OCI-LY3 (cell line): ENCODE data around the gene PEX11G.

Experiments
- H2AFZ ChIP-seq: fragments of 200-600, 300-600 bp; shearing (Covaris generic); 2 replicates; pipeline ENCODE4 v1.6.0; 2014; ENCODE audit warnings: antibody characterized with exemption, low read depth, low read length
- H3K27ac ChIP-seq: fragments of 200-600, 300-600 bp; sonication (generic); 2 replicates; pipeline ENCODE4 v1.5.1; 2014; ENCODE audit warnings: mild to moderate bottlenecking, low read length, moderate library complexity, mixed read lengths
- H3K27me3 ChIP-seq: fragments of 200-600, 300-600 bp; sonication (generic); 2 replicates; pipeline ENCODE4 v1.6.1; 2014; ENCODE audit warnings: low read depth, low read length, mixed read lengths
- H3K36me3 ChIP-seq: fragments of 200-600, 300-600 bp; sonication (generic); replicated peaks from 2 replicates; pipeline ENCODE3; 2014; ENCODE audit warnings: low read depth, low read length, mixed read lengths
- H3K4me1 ChIP-seq: fragments of 300-600, 200-600 bp; sonication (generic); 2 replicates; pipeline ENCODE4 v1.6.1; 2014; ENCODE audit warnings: low read length, mixed read lengths
- H3K4me2 ChIP-seq: fragments of 200-600, 300-600 bp; sonication (generic); 2 replicates; pipeline ENCODE4 v1.6.1; 2014; ENCODE audit warnings: low read length, mixed read lengths
- H3K4me3 ChIP-seq: fragments of 300-600, 200-600 bp; sonication (generic); 2 replicates; pipeline ENCODE4 v1.5.1; 2014; ENCODE audit warnings: antibody characterized with exemption, mild to moderate bottlenecking, low read length, moderate library complexity
- H3K79me2 ChIP-seq: fragments of 300-600, 200-600 bp; shearing (Covaris generic); 2 replicates; pipeline ENCODE4 v1.6.1; 2014; ENCODE audit warnings: mild to moderate bottlenecking, low read length, mixed read lengths
- H3K9ac ChIP-seq: fragments of 300-600, 200-600 bp; shearing (Covaris generic); 2 replicates; pipeline ENCODE4 v1.6.0; 2014; ENCODE audit warnings: mild to moderate bottlenecking, low read length, moderate library complexity
- H3K9me3 ChIP-seq: fragments of 200-600, 300-600 bp; shearing (Covaris generic); 2 replicates; pipeline ENCODE4 v1.6.1; 2014; ENCODE audit warnings: low read length, mixed read lengths; ENCODE audit not compliant: insufficient read depth
- H4K20me1 ChIP-seq: fragments of 200-600, 300-600 bp; sonication (generic); 2 replicates; pipeline ENCODE4 v1.6.1; 2016; ENCODE audit warnings: low read length, mixed read lengths; ENCODE audit not compliant: insufficient read depth
- EZH2phosphoT487 ChIP-seq: fragments of 200-600 bp; shearing (Covaris generic); IDR thresholded peaks from 2 replicates; pipeline ENCODE4 v1.6.1; 2018; ENCODE audit warnings: antibody characterized with exemption, mixed run types, low read depth
- TF ChIP-seq, protein P1 (sequence below): fragments of 200-600, 300-600 bp; sonication (generic); IDR thresholded peaks from 2 replicates; pipeline ENCODE4 v1.5.1; 2014; ENCODE audit warnings: antibody characterized with exemption, low read length, low read depth

Gene PEX11G

GRCh38 chr19:7459773-7460172, 29.1 kb downstream of the PEX11G start:
- H3K4me1 ChIP-seq, result no peaks in the 10 kb centered on the region
- H4K20me1 ChIP-seq, result no peaks in the 10 kb centered on the region
- TF ChIP-seq EZH2phosphoT487, result no peak
- TF ChIP-seq, protein P1, sequence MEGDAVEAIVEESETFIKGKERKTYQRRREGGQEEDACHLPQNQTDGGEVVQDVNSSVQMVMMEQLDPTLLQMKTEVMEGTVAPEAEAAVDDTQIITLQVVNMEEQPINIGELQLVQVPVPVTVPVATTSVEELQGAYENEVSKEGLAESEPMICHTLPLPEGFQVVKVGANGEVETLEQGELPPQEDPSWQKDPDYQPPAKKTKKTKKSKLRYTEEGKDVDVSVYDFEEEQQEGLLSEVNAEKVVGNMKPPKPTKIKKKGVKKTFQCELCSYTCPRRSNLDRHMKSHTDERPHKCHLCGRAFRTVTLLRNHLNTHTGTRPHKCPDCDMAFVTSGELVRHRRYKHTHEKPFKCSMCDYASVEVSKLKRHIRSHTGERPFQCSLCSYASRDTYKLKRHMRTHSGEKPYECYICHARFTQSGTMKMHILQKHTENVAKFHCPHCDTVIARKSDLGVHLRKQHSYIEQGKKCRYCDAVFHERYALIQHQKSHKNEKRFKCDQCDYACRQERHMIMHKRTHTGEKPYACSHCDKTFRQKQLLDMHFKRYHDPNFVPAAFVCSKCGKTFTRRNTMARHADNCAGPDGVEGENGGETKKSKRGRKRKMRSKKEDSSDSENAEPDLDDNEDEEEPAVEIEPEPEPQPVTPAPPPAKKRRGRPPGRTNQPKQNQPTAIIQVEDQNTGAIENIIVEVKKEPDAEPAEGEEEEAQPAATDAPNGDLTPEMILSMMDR, result no peak
- no peak overlapping the region for H3K27ac ChIP-seq
- H3K9ac ChIP-seq, result no peak overlapping the region
- H3K27me3 ChIP-seq, result no peaks in the 10 kb centered on the region
- no peaks in the 10 kb centered on the region for H3K9me3 ChIP-seq
- peaks cover 36% of the 10 kb centered on the region for H3K36me3 ChIP-seq
- H3K79me2 ChIP-seq, result no peaks in the 10 kb centered on the region
- H3K4me2 ChIP-seq, result no peak overlapping the region
- no peak overlapping the region for H2AFZ ChIP-seq
- H3K4me3 ChIP-seq, result no peak overlapping the region

GRCh38 chr19:7458675-7459074, 30.2 kb downstream of the PEX11G start:
- TF ChIP-seq EZH2phosphoT487, result no peak
- TF ChIP-seq, protein P1, result no peak
- no peaks in the 10 kb centered on the region for H3K9me3 ChIP-seq
- no peaks in the 10 kb centered on the region for H3K79me2 ChIP-seq
- peaks cover 42% of the 10 kb centered on the region for H3K36me3 ChIP-seq
- H3K4me1 ChIP-seq, result no peaks in the 10 kb centered on the region
- H2AFZ ChIP-seq, result no peak overlapping the region
- no peak overlapping the region for H3K9ac ChIP-seq
- H4K20me1 ChIP-seq, result no peaks in the 10 kb centered on the region
- no peak overlapping the region for H3K27ac ChIP-seq
- no peak overlapping the region for H3K4me3 ChIP-seq
- H3K4me2 ChIP-seq, result no peak overlapping the region
- no peaks in the 10 kb centered on the region for H3K27me3 ChIP-seq

DNA sequence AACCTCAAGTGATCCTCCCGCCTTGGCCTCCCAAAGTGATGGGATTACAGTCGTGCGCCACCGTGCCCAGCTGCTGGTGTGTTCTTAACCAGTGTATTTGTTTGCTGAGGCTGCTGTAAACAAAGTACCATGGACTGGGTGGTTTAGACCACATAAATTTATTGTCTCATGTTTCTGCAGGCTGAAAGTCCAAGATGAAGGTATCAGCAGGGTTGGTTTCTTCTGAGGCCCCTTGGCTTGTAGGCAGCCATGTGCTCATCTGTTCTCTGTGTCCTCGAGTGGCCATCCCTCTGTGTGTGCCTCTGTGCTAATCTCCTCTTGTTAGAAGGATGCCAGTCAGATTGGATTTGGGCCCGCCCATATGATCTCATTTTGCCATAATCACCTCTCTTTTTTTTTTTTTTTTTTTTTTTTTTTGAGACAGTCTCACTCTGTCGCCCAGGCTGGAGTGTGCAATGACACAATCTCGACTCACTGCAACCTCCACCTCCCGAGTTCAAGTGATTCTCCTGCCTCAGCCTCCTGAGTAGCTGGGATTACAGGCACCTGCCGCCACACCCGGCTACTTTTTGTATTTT, 31.8 kb downstream of the PEX11G start:
- Histone ChIP-seq H3K9ac (no peak overlapping the region), H4K20me1 (no peaks in the 10 kb centered on the region), H3K79me2 (no peaks in the 10 kb centered on the region), H3K27ac (no peak overlapping the region), H3K27me3 (no peaks in the 10 kb centered on the region), H3K9me3 (no peaks in the 10 kb centered on the region), H2AFZ (no peak overlapping the region), H3K4me1 (no peaks in the 10 kb centered on the region), H3K4me3 (no peak overlapping the region), H3K36me3 (peaks cover 48% of the 10 kb centered on the region), H3K4me2 (no peak overlapping the region)
- TF ChIP-seq EZH2phosphoT487, result no peak
- TF ChIP-seq, protein P1, result no peak

DNA sequence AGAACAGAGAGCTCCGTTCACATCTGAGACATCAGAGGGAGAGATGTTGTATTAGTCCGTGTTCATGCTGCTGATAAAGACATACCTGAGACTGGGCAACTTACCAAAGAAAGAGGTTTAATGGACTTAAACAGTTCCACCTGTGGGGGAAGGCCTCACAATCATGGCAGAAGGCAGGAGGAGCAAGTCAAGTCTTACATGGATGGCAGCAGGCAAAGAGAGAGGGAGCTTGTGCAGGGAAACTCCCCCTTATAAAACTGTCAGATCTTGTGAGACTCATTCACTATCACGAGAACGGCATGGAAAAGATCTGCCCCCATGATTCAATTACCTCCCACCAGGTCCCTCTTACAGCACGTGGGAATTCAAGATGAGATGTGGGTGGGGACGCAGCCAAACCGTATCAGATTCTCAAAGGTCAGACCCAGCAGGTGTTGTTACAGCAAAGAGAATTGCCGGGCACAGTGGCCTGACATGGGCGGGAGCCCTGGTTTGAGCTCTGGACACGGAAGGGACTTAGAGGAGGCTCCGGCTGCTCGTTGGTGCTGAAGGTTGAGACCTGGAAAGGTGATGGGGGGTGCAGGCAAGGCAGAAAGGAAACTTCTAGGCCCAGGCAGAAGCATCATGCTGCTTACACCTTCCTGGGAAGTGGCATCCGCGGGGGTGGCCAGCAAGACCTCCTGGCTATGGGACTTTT, 33.1 kb downstream of the PEX11G start:
- H3K4me1 ChIP-seq, result no peaks in the 10 kb centered on the region
- TF ChIP-seq, protein P1, result no peak
- TF ChIP-seq EZH2phosphoT487, result no peak

More for the DNA sequence above, 33.1 kb downstream of the PEX11G start:
- H3K4me2 ChIP-seq, result no peak overlapping the region
- no peaks in the 10 kb centered on the region for H3K9me3 ChIP-seq
- no peaks in the 10 kb centered on the region for H4K20me1 ChIP-seq
- no peak overlapping the region for H3K27ac ChIP-seq
- H3K36me3 ChIP-seq, result peaks cover 46% of the 10 kb centered on the region
- H3K79me2 ChIP-seq, result no peaks in the 10 kb centered on the region
- no peaks in the 10 kb centered on the region for H3K27me3 ChIP-seq
- no peak overlapping the region for H3K9ac ChIP-seq
- H3K4me3 ChIP-seq, result no peak overlapping the region
- no peak overlapping the region for H2AFZ ChIP-seq
